Astrocyte of the hippocampus (primary cell): ENCODE measurements around the gene CTRB1.
A peak's percentile ranks its signal among the peaks of the same experiment; 100 is the strongest.
"Not testable (repeated sequence)": the region's sequence is repeated elsewhere in the genome, so short reads cannot be mapped to it uniquely, and the experiment has no call there.

ENCODE experiments used
- DNase-seq: peaks from one replicate; pipeline ENCODE4 v3.0.0; 2011; ENCODE audit warnings: low read depth, low spot score

CTRB1 gene

GRCh38 chr16:75271441-75272096, 52.8 kb downstream of the CTRB1 start:
- DNase-seq, result no peak

- peak; percentile 53 for DNase-seq
Observed at GRCh38 chr16:75272097-75272551, 53.3 kb downstream of the CTRB1 start.

DNA sequence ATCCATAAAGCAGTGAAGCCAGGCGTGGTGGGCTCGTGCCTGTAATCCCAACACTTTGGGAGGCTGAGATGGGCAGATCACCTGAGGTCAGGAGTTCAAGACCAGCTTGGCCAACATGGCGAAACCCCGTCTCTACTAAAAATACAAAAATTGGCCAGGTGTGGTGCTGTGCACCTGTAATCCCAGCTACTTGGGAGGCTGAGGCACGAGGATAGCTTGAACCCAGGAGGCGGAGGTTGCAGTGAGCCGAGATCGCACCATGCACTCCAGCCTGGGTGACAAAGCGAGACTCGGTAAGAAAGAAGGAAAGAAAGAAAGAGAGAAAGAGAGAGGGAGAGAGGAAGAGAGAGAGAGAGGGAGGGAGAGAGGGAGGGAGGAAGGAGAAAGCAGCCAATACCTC, 53.8 kb downstream of the CTRB1 start:
- not testable (repeated sequence) for DNase-seq

GRCh38 chr16:75273054-75273925, 54.5 kb downstream of the CTRB1 start:
- peak; percentile 49 for DNase-seq
